H9 (cell line): ENCODE results near the gene LIMS1. TPM values are rescaled to one million over a fixed set of nuclear protein-coding genes. Genes with fewer than 3 reads are reported as not detected.
"Not testable (repeated sequence)": the region's sequence is repeated elsewhere in the genome, so short reads cannot be mapped to it uniquely, and the experiment has no call there.

ENCODE experiments used
- DNase-seq: peaks from one replicate; pipeline ENCODE4 v3.0.0-alpha.2; 2017
- H2AFZ ChIP-seq: one replicate; pipeline ENCODE4 v1.6.1; 2013; ENCODE audit warnings: mild to moderate bottlenecking, low read length, control low read depth, moderate library complexity
- H2AK5ac ChIP-seq: 2 replicates; pipeline ENCODE4 v1.6.1; 2013; ENCODE audit warnings: low read length, control low read depth, mixed read lengths; ENCODE audit not compliant: insufficient read length
- H2BK120ac ChIP-seq: one replicate; pipeline ENCODE4 v1.6.1; 2013; ENCODE audit warnings: low read depth, mild to moderate bottlenecking, low read length, control low read depth, inconsistent platforms; ENCODE audit not compliant: poor library complexity, severe bottlenecking
- H2BK12ac ChIP-seq: 2 replicates; pipeline ENCODE4 v1.6.1; 2013; ENCODE audit warnings: low read length, control low read depth, mixed read lengths, low read depth; ENCODE audit not compliant: insufficient read length
- H2BK15ac ChIP-seq: 2 replicates; pipeline ENCODE4 v1.6.1; 2013; ENCODE audit warnings: low read depth, low read length, control low read depth
- H2BK20ac ChIP-seq: one replicate; pipeline ENCODE4 v1.6.1; 2013; ENCODE audit warnings: low read depth, mild to moderate bottlenecking, low read length, control low read depth, inconsistent platforms; ENCODE audit not compliant: poor library complexity, severe bottlenecking
- H2BK5ac ChIP-seq: 2 replicates; pipeline ENCODE4 v1.6.1; 2013; ENCODE audit warnings: low read length, control low read depth, mixed read lengths; ENCODE audit not compliant: insufficient read length
- H3K14ac ChIP-seq: 2 replicates; pipeline ENCODE4 v1.6.1; 2013; ENCODE audit warnings: low read length, control low read depth; ENCODE audit not compliant: insufficient read depth
- H3K18ac ChIP-seq: 2 replicates; pipeline ENCODE4 v1.6.1; 2013; ENCODE audit warnings: low read depth, mild to moderate bottlenecking, mixed read lengths, low read length, control low read depth; ENCODE audit not compliant: insufficient read length
- H3K23ac ChIP-seq: 2 replicates; pipeline ENCODE4 v1.6.1; 2013; ENCODE audit warnings: low read length, control low read depth, mixed read lengths, low read depth; ENCODE audit not compliant: insufficient read length
- H3K23me2 ChIP-seq: 2 replicates; pipeline ENCODE4 v1.6.1; 2013; ENCODE audit warnings: low read depth, mild to moderate bottlenecking, mixed read lengths, low read length, control low read depth; ENCODE audit not compliant: insufficient read length, poor library complexity, severe bottlenecking
- H3K27ac ChIP-seq: 2 replicates; pipeline ENCODE4 v1.5.1; 2013; ENCODE audit warnings: low read length, control low read depth, mixed read lengths, low read depth; ENCODE audit not compliant: insufficient read length
- H3K27me3 ChIP-seq: 2 replicates; pipeline ENCODE4 v1.6.1; 2013; ENCODE audit warnings: low read length, control low read depth, inconsistent platforms; ENCODE audit not compliant: insufficient read depth
- H3K4ac ChIP-seq: 2 replicates; pipeline ENCODE4 v1.6.1; 2013; ENCODE audit warnings: low read depth, mild to moderate bottlenecking, control low read depth, inconsistent platforms, low read length, moderate library complexity
- H3K4me1 ChIP-seq: 2 replicates; pipeline ENCODE4 v1.6.1; 2013; ENCODE audit warnings: low read length, control low read depth, inconsistent platforms; ENCODE audit not compliant: insufficient read depth
- H3K4me2 ChIP-seq: 2 replicates; pipeline ENCODE4 v1.6.1; 2013; ENCODE audit warnings: low read length, control low read depth, mixed read lengths; ENCODE audit not compliant: insufficient read length, insufficient read depth
- H3K56ac ChIP-seq: 2 replicates; pipeline ENCODE4 v1.6.1; 2013; ENCODE audit warnings: low read depth, mild to moderate bottlenecking, mixed read lengths, low read length, control low read depth; ENCODE audit not compliant: insufficient read length
- H3K79me1 ChIP-seq: 2 replicates; pipeline ENCODE4 v1.6.1; 2013; ENCODE audit warnings: low read depth, mild to moderate bottlenecking, moderate library complexity, low read length, control low read depth, inconsistent platforms; ENCODE audit not compliant: insufficient read depth, poor library complexity, severe bottlenecking
- H3K79me2 ChIP-seq: 2 replicates; pipeline ENCODE4 v1.6.1; 2013; ENCODE audit warnings: low read length, control low read depth, inconsistent platforms; ENCODE audit not compliant: insufficient read depth
- H3K9ac ChIP-seq: 2 replicates; pipeline ENCODE4 v1.6.1; 2013; ENCODE audit warnings: low read length, control low read depth, mixed read lengths; ENCODE audit not compliant: insufficient read length; ENCODE audit errors: extremely low read depth
- H3K9me3 ChIP-seq: one replicate; pipeline ENCODE4 v1.6.1; 2013; ENCODE audit warnings: low read depth, low read length, inconsistent platforms; ENCODE audit not compliant: control insufficient read depth
- H3T11ph ChIP-seq: one replicate; pipeline ENCODE4 v1.6.1; 2013; ENCODE audit warnings: mild to moderate bottlenecking, low read length, control low read depth, inconsistent platforms
- H4K20me1 ChIP-seq: one replicate; pipeline ENCODE4 v1.6.1; 2013; ENCODE audit not compliant: control insufficient read depth, insufficient read length, insufficient read depth
- H4K5ac ChIP-seq: 2 replicates; pipeline ENCODE4 v1.6.1; 2013; ENCODE audit warnings: low read depth, mild to moderate bottlenecking, mixed read lengths, low read length, control low read depth; ENCODE audit not compliant: insufficient read length
- H4K8ac ChIP-seq: replicated peaks from 2 replicates; pipeline ENCODE4 v1.6.1; 2013; ENCODE audit warnings: low read length, control low read depth, mixed read lengths, low read depth; ENCODE audit not compliant: insufficient read length
- H4K91ac ChIP-seq: 2 replicates; pipeline ENCODE4 v1.6.1; 2013; ENCODE audit warnings: low read depth, mild to moderate bottlenecking, moderate library complexity, mixed read lengths, low read length, control low read depth; ENCODE audit not compliant: insufficient read length
- H3K27ac Mint-ChIP-seq, 3 experiments: 2 replicates in 2 of 3; 3 replicates in 1 of 3; pipeline ENCODE4 v1.8.0; 2020 to 2021; ENCODE audit warnings: mixed read lengths in 3 of 3, mild to moderate bottlenecking in 1 of 3, moderate library complexity in 1 of 3
- H3K27me3 Mint-ChIP-seq: 2 replicates; pipeline ENCODE4 v1.8.0; 2021; ENCODE audit warnings: low read depth, mild to moderate bottlenecking, moderate library complexity, mixed read lengths
- H3K36me3 Mint-ChIP-seq, 3 experiments: 2 replicates in 2 of 3; 3 replicates in 1 of 3; pipeline ENCODE4 v1.8.0; 2020 to 2021; ENCODE audit warnings: low read depth in 3 of 3, mixed read lengths in 3 of 3; ENCODE audit not compliant: insufficient read depth in 1 of 3
- H3K4me1 Mint-ChIP-seq, 2 experiments: 2 replicates each; pipeline ENCODE4 v1.8.0; 2020; ENCODE audit warnings: mixed read lengths in 2 of 2
- H3K4me3 Mint-ChIP-seq, 2 experiments: 2 replicates in 1 of 2; 3 replicates in 1 of 2; pipeline ENCODE4 v1.8.0; 2020 to 2021; ENCODE audit warnings: mild to moderate bottlenecking in 2 of 2, mixed read lengths in 2 of 2, moderate library complexity in 1 of 2
- H3K9me3 Mint-ChIP-seq, 2 experiments: 2 replicates in 1 of 2; 3 replicates in 1 of 2; pipeline ENCODE4 v1.8.0; 2020; ENCODE audit warnings: mild to moderate bottlenecking in 2 of 2, mixed read lengths in 2 of 2, moderate library complexity in 1 of 2
- WGBS: extraction: QIAGEN DNeasy Blood & Tissue Kit; methylation state at CpG from one replicate; pipeline ENCODE4 v1.1.7; 2013; ENCODE audit warnings: missing lambda C conversion rate, low lambda C conversion rate, mixed read lengths; ENCODE audit not compliant: insufficient read length; ENCODE audit errors: extremely low coverage; 5-methylcytosine and 5-hydroxymethylcytosine counted together
- total RNA-seq: library from RNA; stranded (reverse); gene quantifications from 2 replicates; pipeline ENCODE4 v1.2.1, GENCODE V29; 2021

LIMS1 gene
- total RNA-seq, 1 experiment from 2014 or later = 37.7 TPM

GRCh38 chr2:108514478-108514877, 19.8 kb upstream of the LIMS1 start:
- not testable (repeated sequence) for DNase-seq, H3K9me3 ChIP-seq
- WGBS = no CpG with 5 or more reads among the region's 2 CpGs

GRCh38 chr2:108524688-108525087, 9.6 kb upstream of the LIMS1 start:
- H4K5ac ChIP-seq, H3K4me1 Mint-ChIP-seq: not testable (repeated sequence)
- WGBS = no CpG with 5 or more reads among the region's 6 CpGs

More at GRCh38 chr2:108514478-108514877, 19.8 kb upstream of the LIMS1 start:
- H3K36me3 Mint-ChIP-seq = peaks cover 6 to 12% (median 8%) of the 10 kb centered on the region in 3 experiments
- H3K4me1 Mint-ChIP-seq, H3K27ac Mint-ChIP-seq, H3K9ac ChIP-seq, H3K23ac ChIP-seq, H3K4me3 Mint-ChIP-seq, H3K23me2 ChIP-seq, H2BK20ac ChIP-seq, H3K4me2 ChIP-seq, H4K91ac ChIP-seq, H3K27me3 Mint-ChIP-seq, H3T11ph ChIP-seq, H3K27ac ChIP-seq, H2BK15ac ChIP-seq, H4K20me1 ChIP-seq, H2BK5ac ChIP-seq, H2BK12ac ChIP-seq, H4K8ac ChIP-seq, H2AFZ ChIP-seq, H3K4ac ChIP-seq, H2AK5ac ChIP-seq, H3K79me2 ChIP-seq, H3K56ac ChIP-seq, H3K14ac ChIP-seq, H3K4me1 ChIP-seq, H3K18ac ChIP-seq, H4K5ac ChIP-seq, H3K27me3 ChIP-seq, H3K79me1 ChIP-seq, H2BK120ac ChIP-seq: not testable (repeated sequence)
- peaks cover 11% of the 10 kb centered on the region in 2 experiments for H3K9me3 Mint-ChIP-seq

More at GRCh38 chr2:108524688-108525087, 9.6 kb upstream of the LIMS1 start:
- H3K27ac ChIP-seq, H2BK12ac ChIP-seq, H3K14ac ChIP-seq, H2BK15ac ChIP-seq, H3K4me1 ChIP-seq, H3K9me3 ChIP-seq, H3K9me3 Mint-ChIP-seq, H3K4me3 Mint-ChIP-seq, H3K79me1 ChIP-seq, H3K4me2 ChIP-seq, H3K23ac ChIP-seq, H3T11ph ChIP-seq, H2AK5ac ChIP-seq, H3K27ac Mint-ChIP-seq, H3K79me2 ChIP-seq, DNase-seq, H3K18ac ChIP-seq, H3K23me2 ChIP-seq, H4K8ac ChIP-seq, H2AFZ ChIP-seq, H2BK120ac ChIP-seq, H4K91ac ChIP-seq, H3K56ac ChIP-seq, H4K20me1 ChIP-seq, H3K36me3 Mint-ChIP-seq, H3K27me3 ChIP-seq, H2BK20ac ChIP-seq, H3K9ac ChIP-seq, H2BK5ac ChIP-seq, H3K4ac ChIP-seq, H3K27me3 Mint-ChIP-seq: not testable (repeated sequence)
